MM.1S (cell line): ENCODE measurements around the gene FBN3.

Source experiments
- DNase-seq: peaks from one replicate; pipeline ENCODE4 v3.0.0-alpha.2; 2015
- H2AFZ ChIP-seq: fragments of 300-600 bp; sonication (generic); 2 replicates; pipeline ENCODE4 v1.6.0; 2016; ENCODE audit warnings: antibody characterized with exemption, low read length
- H3F3A ChIP-seq: fragments of 300-600 bp; sonication (generic); 2 replicates; pipeline ENCODE4 v1.6.1; 2016; ENCODE audit warnings: mild to moderate bottlenecking, antibody characterized with exemption, low read length, moderate library complexity, mixed read lengths; ENCODE audit not compliant: insufficient read depth
- H3K27ac ChIP-seq: fragments of 300-600 bp; sonication (generic); 2 replicates; pipeline ENCODE4 v1.5.1; 2016; ENCODE audit warnings: mild to moderate bottlenecking, low read length
- H3K27me3 ChIP-seq: fragments of 300-600 bp; sonication (generic); replicated peaks from 2 replicates; pipeline ENCODE4 v1.6.0; 2016; ENCODE audit warnings: low read length; ENCODE audit not compliant: insufficient read depth
- H3K36me3 ChIP-seq: fragments of 300-600 bp; sonication (generic); replicated peaks from 2 replicates; pipeline ENCODE4 v1.6.1; 2016; ENCODE audit warnings: mild to moderate bottlenecking, low read length, mixed read lengths; ENCODE audit not compliant: insufficient read depth
- H3K4me1 ChIP-seq: fragments of 300-600 bp; sonication (generic); 2 replicates; pipeline ENCODE4 v1.6.1; 2016; ENCODE audit warnings: low read length, mixed read lengths
- H3K4me2 ChIP-seq: fragments of 300-600 bp; sonication (generic); 2 replicates; pipeline ENCODE4 v1.6.0; 2016; ENCODE audit warnings: low read depth, low read length
- H3K4me3 ChIP-seq: fragments of 300-600 bp; sonication (generic); 2 replicates; pipeline ENCODE4 v1.5.1; 2016; ENCODE audit warnings: low read length, mixed read lengths
- H3K79me2 ChIP-seq: fragments of 300-600 bp; sonication (generic); 2 replicates; pipeline ENCODE4 v1.6.1; 2016; ENCODE audit warnings: mixed run types, low read length, mixed read lengths
- H3K9ac ChIP-seq: fragments of 300-600 bp; sonication (generic); 2 replicates; pipeline ENCODE4 v1.6.1; 2016; ENCODE audit warnings: low read length, mixed read lengths
- H3K9me2 ChIP-seq: fragments of 300-600 bp; sonication (generic); replicated peaks from 2 replicates; pipeline ENCODE4 v1.6.1; 2016; ENCODE audit warnings: mild to moderate bottlenecking, low read length, mixed read lengths; ENCODE audit not compliant: insufficient read depth
- H3K9me3 ChIP-seq: fragments of 300-600 bp; sonication (generic); replicated peaks from 2 replicates; pipeline ENCODE4 v1.6.1; 2016; ENCODE audit warnings: mild to moderate bottlenecking, low read length, mixed read lengths; ENCODE audit not compliant: insufficient read depth
- H4K20me1 ChIP-seq: fragments of 300-600 bp; sonication (generic); 2 replicates; pipeline ENCODE4 v1.6.1; 2016; ENCODE audit warnings: mild to moderate bottlenecking, low read length, moderate library complexity, mixed read lengths; ENCODE audit not compliant: insufficient read depth
- CTCF ChIP-seq: fragments of 300-600 bp; sonication (generic); IDR thresholded peaks from 2 replicates; pipeline ENCODE4 v1.5.1; 2016; ENCODE audit warnings: antibody characterized with exemption, low read length, mixed read lengths
- EZH2 ChIP-seq: fragments of 300-600 bp; sonication (generic); optimal IDR thresholded peaks from 2 replicates; pipeline ENCODE3; 2017; ENCODE audit warnings: low read depth, mild to moderate bottlenecking, antibody characterized with exemption, low read length, mixed read lengths
- EZH2phosphoT487 ChIP-seq: fragments of 300-600 bp; sonication (generic); IDR thresholded peaks from 2 replicates; pipeline ENCODE4 v1.6.1; 2018; ENCODE audit warnings: antibody characterized with exemption, low read length

The FBN3 gene

GRCh38 chr19:8135946-8136618 lies 13.3 kb downstream of the FBN3 start:
- H3K36me3 ChIP-seq, result no peaks in the 10 kb centered on the region
- no peak overlapping the region for H3K9ac ChIP-seq
- no peak overlapping the region for H3K4me2 ChIP-seq
- H3F3A ChIP-seq, result no peaks in the 10 kb centered on the region
- no peak for TF ChIP-seq EZH2phosphoT487
- TF ChIP-seq EZH2, result no peak
- no peak for TF ChIP-seq CTCF
- H3K9me3 ChIP-seq, result no peaks in the 10 kb centered on the region
- DNase-seq, result no peak
- no peaks in the 10 kb centered on the region for H3K79me2 ChIP-seq
- no peaks in the 10 kb centered on the region for H4K20me1 ChIP-seq
- no peak overlapping the region for H3K27ac ChIP-seq
- no peaks in the 10 kb centered on the region for H3K9me2 ChIP-seq
- no peak overlapping the region for H2AFZ ChIP-seq
- no peak overlapping the region for H3K4me3 ChIP-seq
- no peaks in the 10 kb centered on the region for H3K4me1 ChIP-seq
- H3K27me3 ChIP-seq, result peaks cover 84% of the 10 kb centered on the region

- Histone ChIP-seq H3K27me3 (peaks cover 82% of the 10 kb centered on the region), H3K79me2 (no peaks in the 10 kb centered on the region), H3K27ac (no peak overlapping the region), H3K9ac (no peak overlapping the region), H2AFZ (no peak overlapping the region), H3K36me3 (no peaks in the 10 kb centered on the region), H4K20me1 (no peaks in the 10 kb centered on the region), H3K4me2 (no peak overlapping the region), H3F3A (no peaks in the 10 kb centered on the region), H3K9me3 (no peaks in the 10 kb centered on the region), H3K9me2 (no peaks in the 10 kb centered on the region), H3K4me3 (no peak overlapping the region), H3K4me1 (no peaks in the 10 kb centered on the region)
- TF ChIP-seq CTCF (no peak), EZH2 (no peak), EZH2phosphoT487 (no peak)
- DNase-seq, result no peak
Observed at GRCh38 chr19:8132858-8133458, 16.4 kb downstream of the FBN3 start.

- no peaks in the 10 kb centered on the region for H3K9me2 ChIP-seq
- no peaks in the 10 kb centered on the region for H3K9me3 ChIP-seq
- H3K4me3 ChIP-seq, result no peak overlapping the region
- no peak overlapping the region for H3K9ac ChIP-seq
- H3K4me1 ChIP-seq, result no peaks in the 10 kb centered on the region
- H3K27ac ChIP-seq, result no peak overlapping the region
- no peaks in the 10 kb centered on the region for H4K20me1 ChIP-seq
- peaks cover 87% of the 10 kb centered on the region for H3K27me3 ChIP-seq
- no peaks in the 10 kb centered on the region for H3K79me2 ChIP-seq
- H3K36me3 ChIP-seq, result no peaks in the 10 kb centered on the region
- no peak overlapping the region for H3K4me2 ChIP-seq
- H3F3A ChIP-seq, result no peaks in the 10 kb centered on the region
- H2AFZ ChIP-seq, result no peak overlapping the region
- no peak for DNase-seq
- TF ChIP-seq EZH2 (no peak), CTCF (no peak), EZH2phosphoT487 (no peak)
Observed at GRCh38 chr19:8131517-8131916, 17.9 kb downstream of the FBN3 start.
